Skeletal muscle cell (primary cell): ENCODE measurements around the gene NALCN.

ENCODE experiments used
- DNase-seq: peaks from one replicate; pipeline ENCODE4 v3.0.0-alpha.2; 2010; ENCODE audit warnings: low read depth
- H3K4me3 ChIP-seq: 2 replicates; pipeline ENCODE4 v1.5.1; 2011; ENCODE audit warnings: low read depth, mild to moderate bottlenecking, control low read depth, low read length, moderate library complexity

Gene NALCN

GRCh38 chr13:101152184-101152583 lies 264.1 kb downstream of the NALCN start:
- no peak for DNase-seq
- no peak overlapping the region for H3K4me3 ChIP-seq

GRCh38 chr13:101150998-101151397 lies 265.3 kb downstream of the NALCN start:
- no peak overlapping the region for H3K4me3 ChIP-seq
- no peak for DNase-seq

GRCh38 chr13:101149735-101150384 lies 266.4 kb downstream of the NALCN start:
- no peak for DNase-seq
- no peak overlapping the region for H3K4me3 ChIP-seq

DNA sequence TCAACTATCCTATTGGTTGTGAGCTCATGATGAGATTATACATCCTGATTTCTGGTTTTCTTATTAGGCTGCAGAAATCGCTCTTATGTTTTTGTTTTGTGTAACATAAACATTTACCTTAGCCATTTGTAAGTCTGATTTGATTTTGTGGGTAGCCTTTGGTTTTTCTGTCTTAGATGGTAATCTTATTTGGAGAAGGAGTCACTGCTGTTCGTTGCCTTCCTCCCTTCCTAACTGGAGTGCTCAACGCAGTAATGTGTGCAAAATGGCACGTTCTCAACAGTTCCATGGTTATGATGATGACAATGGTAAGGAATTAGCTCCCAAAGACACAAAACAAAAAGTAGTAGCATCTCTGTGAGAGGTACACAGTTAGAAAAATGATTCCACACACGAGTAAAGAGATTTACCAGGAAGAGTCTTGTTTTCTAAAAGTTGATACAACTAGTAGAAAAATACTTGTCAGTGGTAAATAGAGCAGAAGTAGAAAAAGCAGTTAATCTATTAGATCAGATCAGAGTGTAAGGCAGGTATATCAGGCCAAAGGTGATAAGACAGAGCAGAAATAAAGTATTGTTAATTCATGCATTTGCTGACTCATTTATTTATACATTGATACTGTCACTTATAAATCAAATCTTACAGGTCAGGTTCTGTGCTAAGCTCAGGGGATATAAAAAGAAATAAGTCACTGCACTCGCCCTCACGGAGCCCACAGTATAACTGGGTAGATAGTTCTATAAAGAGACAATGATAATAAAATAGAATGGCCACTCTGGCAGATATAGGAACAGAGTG lies 270.0 kb downstream of the NALCN start:
- no peak overlapping the region for H3K4me3 ChIP-seq
- DNase-seq = no peak

GRCh38 chr13:101144808-101145419 lies 271.4 kb downstream of the NALCN start:
- H3K4me3 ChIP-seq = no peak overlapping the region
- DNase-seq = no peak

GRCh38 chr13:101140936-101141335 lies 275.4 kb downstream of the NALCN start:
- no peak overlapping the region for H3K4me3 ChIP-seq
- no peak for DNase-seq

- no peak overlapping the region for H3K4me3 ChIP-seq
- DNase-seq = no peak
Measured at GRCh38 chr13:101140087-101140770, 276.1 kb downstream of the NALCN start.

- H3K4me3 ChIP-seq = no peak overlapping the region
- no peak for DNase-seq
Measured at GRCh38 chr13:101139081-101139480, 277.2 kb downstream of the NALCN start.

GRCh38 chr13:101127741-101128353 lies 288.5 kb downstream of the NALCN start:
- H3K4me3 ChIP-seq = no peak overlapping the region
- no peak for DNase-seq

DNA sequence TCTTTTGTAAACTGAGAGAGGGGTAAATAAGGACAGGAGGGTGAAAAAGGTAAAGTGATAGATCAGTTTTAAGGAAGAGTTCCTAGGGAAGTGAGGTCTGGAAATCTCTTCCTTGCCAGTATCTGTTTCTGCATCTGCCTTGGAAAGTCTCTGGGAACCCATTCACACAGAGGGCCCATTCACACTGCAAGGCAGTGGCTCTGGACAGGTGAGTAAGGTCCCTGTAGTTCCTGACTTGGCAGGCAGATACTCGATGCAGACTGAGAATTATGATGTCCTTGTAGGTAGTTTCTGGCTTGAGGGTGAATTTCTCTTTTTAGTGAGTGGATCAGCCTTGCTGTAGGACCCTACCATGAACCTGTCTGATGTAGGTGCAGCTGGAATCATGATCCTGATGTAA lies 293.3 kb downstream of the NALCN start:
- no peak for DNase-seq
- no peak overlapping the region for H3K4me3 ChIP-seq

GRCh38 chr13:101121608-101122007 lies 294.7 kb downstream of the NALCN start:
- no peak for DNase-seq
- H3K4me3 ChIP-seq = no peak overlapping the region

DNA sequence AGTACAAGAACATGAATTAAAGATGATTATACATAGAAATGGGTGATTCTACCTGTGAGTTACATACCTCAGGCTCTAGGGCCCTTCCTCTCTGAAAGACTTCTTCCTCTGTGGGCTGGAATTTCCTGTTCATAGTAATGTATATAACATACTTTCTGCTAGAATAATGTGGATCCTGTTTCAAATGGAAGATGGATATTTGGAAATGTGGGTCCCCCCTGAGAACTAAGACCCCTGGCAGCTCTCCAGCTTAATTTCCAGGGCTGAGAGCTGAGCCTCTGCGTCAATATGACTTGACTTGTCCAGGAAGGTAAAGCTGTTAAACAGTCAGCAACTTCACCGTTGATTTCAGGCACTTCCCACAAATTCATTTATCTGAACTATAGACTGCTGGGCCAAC lies 296.3 kb downstream of the NALCN start:
- no peak for DNase-seq
- H3K4me3 ChIP-seq = no peak overlapping the region

DNA sequence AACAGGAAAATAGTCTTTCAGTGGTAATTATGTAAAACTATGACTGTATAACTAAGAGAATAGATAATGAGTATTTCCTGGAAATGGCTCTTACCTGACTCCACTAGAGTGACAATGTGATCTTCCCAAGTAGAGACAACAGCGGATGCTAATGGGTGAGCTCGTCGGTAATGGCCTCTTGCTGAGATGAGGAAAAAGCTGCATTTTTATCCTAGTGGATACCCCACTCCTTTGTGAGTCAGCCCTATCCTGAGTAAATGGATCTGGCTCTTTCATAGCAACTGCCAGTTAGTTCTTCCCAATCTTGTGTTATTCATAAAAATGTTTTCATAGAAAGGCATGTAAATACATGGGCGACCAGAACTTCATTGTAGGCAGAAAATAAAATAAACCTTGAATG lies 299.5 kb downstream of the NALCN start:
- no peak for DNase-seq

DNA sequence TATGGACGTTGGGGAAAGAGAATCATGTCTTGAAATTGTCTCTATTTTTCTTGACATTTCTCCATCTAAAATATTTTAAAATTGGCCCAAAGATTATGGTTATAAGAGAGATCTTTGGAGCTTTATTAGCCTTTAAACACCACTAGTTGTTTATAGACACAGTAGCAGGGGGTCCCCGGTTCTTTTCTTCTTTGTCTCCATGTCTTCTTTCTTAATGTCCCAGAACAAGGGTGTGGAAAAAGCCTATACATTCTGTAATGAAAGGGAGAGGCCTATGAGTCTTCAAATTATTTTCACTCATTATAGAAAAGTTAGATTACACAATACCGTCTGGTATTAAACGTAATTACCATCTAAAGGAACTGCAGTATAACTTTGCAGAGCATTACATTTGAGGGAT lies 300.0 kb downstream of the NALCN start:
- no peak for DNase-seq

More for the DNA sequence above, 299.5 kb downstream of the NALCN start:
- H3K4me3 ChIP-seq = no peak overlapping the region

GRCh38 chr13:101115762-101116171 lies 300.5 kb downstream of the NALCN start:
- no peak for DNase-seq
- no peak overlapping the region for H3K4me3 ChIP-seq

More for the DNA sequence above, 300.0 kb downstream of the NALCN start:
- no peak overlapping the region for H3K4me3 ChIP-seq

GRCh38 chr13:101111894-101112293 lies 304.4 kb downstream of the NALCN start:
- no peak for DNase-seq
- no peak overlapping the region for H3K4me3 ChIP-seq

GRCh38 chr13:101109005-101109404 lies 307.3 kb downstream of the NALCN start:
- no peak overlapping the region for H3K4me3 ChIP-seq
- no peak for DNase-seq

- DNase-seq = no peak
- H3K4me3 ChIP-seq = no peak overlapping the region
Measured at GRCh38 chr13:101098873-101099272, 317.4 kb downstream of the NALCN start.

GRCh38 chr13:101092985-101093384 lies 323.3 kb downstream of the NALCN start:
- no peak for DNase-seq
- no peak overlapping the region for H3K4me3 ChIP-seq

GRCh38 chr13:101090287-101090686 lies 326.0 kb downstream of the NALCN start:
- no peak for DNase-seq
- H3K4me3 ChIP-seq = no peak overlapping the region
